ENCODE data around the gene OMD. TPM values are rescaled to one million over a fixed set of nuclear protein-coding genes. Genes with fewer than 3 reads are reported as not detected.

OMD gene
- total RNA-seq, 1 experiment from 2014 or later: not detected

DNA sequence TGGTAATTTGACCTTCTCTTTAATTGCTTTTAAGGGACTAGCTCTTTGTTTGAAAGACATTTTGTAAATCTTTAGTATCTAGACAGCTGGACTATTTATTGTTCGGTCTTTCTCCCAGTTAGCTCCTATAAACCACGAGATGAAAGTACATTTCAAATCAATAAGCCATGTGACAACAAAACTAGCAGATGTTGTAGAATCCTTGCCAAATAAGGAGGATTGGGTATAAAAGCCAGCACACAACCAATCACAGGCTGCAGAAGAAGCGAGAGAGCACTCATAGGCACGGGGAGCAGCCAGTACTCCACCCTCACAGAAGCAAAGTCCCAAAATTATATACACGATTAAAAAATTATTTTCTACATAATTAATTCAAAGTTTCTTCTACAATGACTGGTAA lies 8.1 kb upstream of the OMD start:
- Histone ChIP-seq H3F3A (ENCODE audit: insufficient read depth, low read depth) (no peaks in the 10 kb centered on the region), H3K36me3 (ENCODE audit: low read depth) (no peaks in the 10 kb centered on the region), H3K9me3 (ENCODE audit: insufficient read depth, low read depth) (no peaks in the 10 kb centered on the region), H3K27me3 (ENCODE audit: insufficient read depth, low read depth) (no peaks in the 10 kb centered on the region), H4K20me1 (ENCODE audit: insufficient read depth) (no peaks in the 10 kb centered on the region), H3K4me3 (no peak overlapping the region), H3K79me2 (ENCODE audit: low read depth) (no peaks in the 10 kb centered on the region), H3K9me2 (ENCODE audit: insufficient read depth) (no peaks in the 10 kb centered on the region), H3K4me1 (replicated peaks; ENCODE audit: insufficient read depth) (no peaks in the 10 kb centered on the region), H3K27ac (no peak overlapping the region), H2AFZ (no peak overlapping the region), H3K4me2 (no peak overlapping the region)
- TF ChIP-seq EZH2 (IDR thresholded peaks at IDR 0.05; ENCODE audit: low read depth): no peak
- TF ChIP-seq CTCF (conservative IDR thresholded peaks at IDR 0.05): no peak
- no TSS peak for BruUV-seq (replicated peaks)
- DNase-seq: no peak
- POLR2A ChIA-PET (ENCODE audit: unreplicated experiment): interaction anchor here (0.7 kb wide), 1 partner anchor 66 kb away, joined by 10 read pairs; no protein-coding TSS in a partner anchor
- CTCF ChIA-PET: no interaction called here
- intact Hi-C loops (cut with micrococcal nuclease; ENCODE audit: unreplicated experiment): no loop called here

DNA sequence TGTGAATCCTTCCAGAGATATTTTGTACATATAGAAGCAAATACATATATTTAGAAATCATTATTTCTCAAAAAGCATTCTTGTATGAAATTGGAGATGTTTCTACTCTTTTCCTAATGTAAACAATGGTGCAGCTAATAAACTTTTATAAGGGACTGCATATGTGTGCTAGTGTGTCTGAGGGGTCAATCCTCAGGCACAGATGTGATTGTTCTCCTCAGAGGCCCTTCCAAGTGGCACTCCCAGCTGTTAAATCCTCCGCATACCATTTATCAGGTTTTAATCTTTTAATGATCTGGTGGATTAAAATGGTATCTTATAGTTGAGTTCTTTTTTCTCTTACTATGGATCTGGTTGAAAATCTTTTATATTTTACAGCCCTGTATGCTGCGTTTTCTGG lies 5.6 kb upstream of the OMD start:
- H3K36me3 ChIP-seq (ENCODE audit: low read depth): no peaks in the 10 kb centered on the region
- H3K4me3 ChIP-seq: no peak overlapping the region
- no peaks in the 10 kb centered on the region for H3K79me2 ChIP-seq (ENCODE audit: low read depth)
- POLR2A ChIA-PET (ENCODE audit: unreplicated experiment): no interaction called here
- no peaks in the 10 kb centered on the region for H4K20me1 ChIP-seq (ENCODE audit: insufficient read depth)
- H3K9me2 ChIP-seq (ENCODE audit: insufficient read depth): no peaks in the 10 kb centered on the region
- DNase-seq: no peak
- no peaks in the 10 kb centered on the region for H3K9me3 ChIP-seq (ENCODE audit: insufficient read depth, low read depth)
- TF ChIP-seq CTCF (conservative IDR thresholded peaks at IDR 0.05) (no peak), EZH2 (IDR thresholded peaks at IDR 0.05; ENCODE audit: low read depth) (no peak)
- H3K4me2 ChIP-seq: no peak overlapping the region
- intact Hi-C loops (cut with micrococcal nuclease; ENCODE audit: unreplicated experiment): no loop called here
- H3F3A ChIP-seq (ENCODE audit: insufficient read depth, low read depth): no peaks in the 10 kb centered on the region
- no peaks in the 10 kb centered on the region for H3K27me3 ChIP-seq (ENCODE audit: insufficient read depth, low read depth)
- H2AFZ ChIP-seq: no peak overlapping the region
- H3K4me1 ChIP-seq (replicated peaks; ENCODE audit: insufficient read depth): no peaks in the 10 kb centered on the region
- H3K27ac ChIP-seq: no peak overlapping the region
- BruUV-seq (replicated peaks): no TSS peak
- CTCF ChIA-PET: no interaction called here

DNA sequence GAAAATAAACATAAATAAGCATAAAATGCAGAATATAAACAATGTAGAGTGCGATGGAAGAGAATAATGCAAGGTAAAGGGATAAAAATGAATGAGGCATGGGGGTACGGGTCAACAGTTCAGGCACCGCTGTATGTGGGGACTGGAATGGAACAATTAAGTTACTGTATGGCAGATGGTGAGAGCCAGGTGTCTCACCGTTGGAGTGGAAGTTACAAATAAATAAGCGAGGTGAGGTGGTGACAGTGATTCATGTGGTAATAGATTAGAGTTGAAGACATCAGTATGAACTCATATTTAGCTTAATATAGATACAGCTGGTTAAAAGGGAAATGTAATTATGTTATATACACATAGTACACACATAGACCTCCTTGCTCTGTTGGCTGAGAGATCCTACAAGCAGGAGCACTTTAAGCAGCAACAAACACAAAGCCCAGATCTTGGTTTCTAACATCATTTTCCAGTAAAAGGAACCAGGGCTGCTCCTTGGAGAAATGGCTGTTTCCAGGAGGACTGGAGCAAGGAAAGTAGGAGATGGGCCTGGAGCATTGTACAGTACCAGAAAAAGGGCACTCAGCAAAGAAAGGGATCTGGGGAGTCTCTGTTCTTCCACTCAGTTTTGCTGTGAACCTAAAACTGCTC lies 2.4 kb upstream of the OMD start:
- ChIA-PET CTCF (interaction anchor here (0.6 kb wide), 1 partner anchor 627 kb away, joined by 4 read pairs; no protein-coding TSS in a partner anchor), POLR2A (ENCODE audit: unreplicated experiment) (no interaction called here)
- no peaks in the 10 kb centered on the region for H3K79me2 ChIP-seq (ENCODE audit: low read depth)

More for the DNA sequence above, 2.4 kb upstream of the OMD start:
- Histone ChIP-seq H4K20me1 (ENCODE audit: insufficient read depth) (no peaks in the 10 kb centered on the region), H3F3A (ENCODE audit: insufficient read depth, low read depth) (no peaks in the 10 kb centered on the region), H3K4me1 (replicated peaks; ENCODE audit: insufficient read depth) (no peaks in the 10 kb centered on the region), H3K27ac (no peak overlapping the region), H2AFZ (no peak overlapping the region), H3K9me2 (ENCODE audit: insufficient read depth) (no peaks in the 10 kb centered on the region), H3K4me3 (no peak overlapping the region), H3K27me3 (ENCODE audit: insufficient read depth, low read depth) (no peaks in the 10 kb centered on the region), H3K4me2 (no peak overlapping the region), H3K9me3 (ENCODE audit: insufficient read depth, low read depth) (no peaks in the 10 kb centered on the region), H3K36me3 (ENCODE audit: low read depth) (no peaks in the 10 kb centered on the region)
- TF ChIP-seq EZH2 (IDR thresholded peaks at IDR 0.05; ENCODE audit: low read depth) (no peak), CTCF (conservative IDR thresholded peaks at IDR 0.05) (no peak)
- BruUV-seq (replicated peaks): no TSS peak
- intact Hi-C loops (cut with micrococcal nuclease; ENCODE audit: unreplicated experiment): no loop called here
- DNase-seq: no peak
